Fibroblast of the aortic adventitia (primary cell): ENCODE results near the gene APOL2. TPM values are rescaled to one million over a fixed set of nuclear protein-coding genes. Genes with fewer than 3 reads are reported as not detected.

ENCODE experiments used
- DNase-seq: peaks from one replicate; pipeline ENCODE4 v3.0.0-alpha.2; 2010; ENCODE audit warnings: low read depth
- H3K4me3 ChIP-seq: 2 replicates; pipeline ENCODE4 v1.5.1; 2011; ENCODE audit warnings: low read depth, mild to moderate bottlenecking, control low read depth, low read length, moderate library complexity
- CTCF ChIP-seq: IDR thresholded peaks from 2 replicates; pipeline ENCODE4 v1.5.1; 2011; ENCODE audit warnings: mild to moderate bottlenecking, low read length, control low read depth, inconsistent platforms; ENCODE audit not compliant: insufficient read depth
- small RNA-seq: library from RNA; depleted of rRNA; stranded (forward); fragments of <200 nt; gene quantifications from one replicate; pipeline ENCODE3, GENCODE V24; 2012
- total RNA-seq: library from RNA; depleted of rRNA; stranded (reverse); fragments of >200 nt; gene quantifications from 2 replicates; pipeline ENCODE4 v1.2.3, GENCODE V29; 2012; ENCODE audit warnings: low replicate concordance

APOL2 gene
- total RNA-seq, 1 donor: 45.2 TPM

GRCh38 chr22:36182857-36183256 is 56.5 kb downstream of the APOL2 start:
- TF ChIP-seq CTCF: no peak
- no peak overlapping the region for H3K4me3 ChIP-seq
- DNase-seq: peak; percentile 27

GRCh38 chr22:36182056-36182455 is 57.3 kb downstream of the APOL2 start:
- TF ChIP-seq CTCF: no peak
- no peak overlapping the region for H3K4me3 ChIP-seq
- peak; percentile 29 for DNase-seq

GRCh38 chr22:36180928-36181327 is 58.4 kb downstream of the APOL2 start:
- no peak overlapping the region for H3K4me3 ChIP-seq
- no peak for DNase-seq
- TF ChIP-seq CTCF: no peak

- peak; percentile 93 for TF ChIP-seq CTCF
- DNase-seq: peak; percentile 78
- no peak overlapping the region for H3K4me3 ChIP-seq
These were observed 59.1 kb downstream of the APOL2 start for GRCh38 chr22:36180038-36180880.

GRCh38 chr22:36177160-36177559 is 62.2 kb downstream of the APOL2 start:
- TF ChIP-seq CTCF: no peak

More at GRCh38 chr22:36177160-36177559, 62.2 kb downstream of the APOL2 start:
- no peak overlapping the region for H3K4me3 ChIP-seq
- no peak for DNase-seq

Small RNA genes within 50 kb of the gene (small RNA-seq; reads per million reads assigned to genes)
- gene MIR6819: not detected

Other genes starting within 250 kb of the APOL2 start
- gene RBFOX2, start 210.7 kb downstream of the APOL2 start, total RNA-seq: 85.8 and 187 TPM in 2 replicates
- 17.4 and 25.8 TPM in 2 replicates for gene APOL3, start 78.8 kb downstream of the APOL2 start, total RNA-seq
- gene APOL4, start 37.7 kb downstream of the APOL2 start, total RNA-seq: 2.0 and 3.1 TPM in 2 replicates
- gene APOL1, start 13.6 kb upstream of the APOL2 start, total RNA-seq: 10.3 and 29.4 TPM in 2 replicates
- 339 and 386 TPM in 2 replicates for gene MYH9, start 148.4 kb upstream of the APOL2 start, total RNA-seq
- 38.8 and 74.6 TPM in 2 replicates for gene TXN2, start 242.1 kb upstream of the APOL2 start, total RNA-seq